ENCODE data around the gene TTC7B.

DNA sequence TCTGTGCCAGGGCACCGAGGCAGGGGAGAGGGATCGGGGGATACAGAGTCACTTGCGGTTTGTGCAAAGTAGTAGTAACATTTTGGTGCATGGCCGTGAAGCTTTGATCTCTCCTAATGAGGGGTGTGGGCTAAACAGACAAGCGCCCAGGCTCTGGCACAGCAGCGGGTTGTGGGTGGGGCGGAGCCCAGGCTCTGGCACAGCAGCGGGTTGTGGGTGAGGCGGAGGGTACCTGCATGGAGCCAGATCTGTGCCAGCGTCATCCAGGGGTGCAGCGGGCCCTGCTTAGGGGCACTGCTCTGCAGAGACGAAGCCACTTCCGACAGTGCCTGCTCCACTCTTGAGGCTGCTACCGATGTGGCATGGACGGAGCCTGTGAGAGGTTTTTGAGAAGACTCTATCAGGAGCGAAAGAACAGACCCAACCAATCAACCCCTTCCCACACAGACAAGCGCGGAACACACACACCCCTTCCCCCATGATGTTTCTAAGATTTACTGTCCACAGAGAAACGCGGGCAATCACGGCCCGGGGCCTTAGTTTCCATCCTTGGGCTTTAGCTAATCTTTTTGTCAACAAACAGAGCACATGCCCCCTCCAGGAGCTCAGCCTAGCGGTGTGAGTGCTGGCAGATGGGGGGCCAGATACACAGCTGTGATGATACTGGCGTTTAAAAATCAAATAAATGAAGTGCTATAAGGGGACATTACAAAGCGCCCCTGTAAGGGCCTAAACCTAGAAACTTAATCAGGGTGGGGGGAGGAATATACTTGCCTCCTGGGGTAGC lies 222.8 kb downstream of the TTC7B start:
- no peak for TF ChIP-seq CTCF (IDR thresholded peaks at IDR 0.05 in 4 of 5, conservative IDR thresholded peaks at IDR 0.05 in 1 of 5)
- TF ChIP-seq POLR2A (IDR thresholded peaks at IDR 0.05), result no peak

Measured in gastrocnemius medialis (tissue), 4 donors.